ENCODE data around the gene MTFR1L. TPM values are rescaled to one million over a fixed set of nuclear protein-coding genes. Genes with fewer than 3 reads are reported as not detected.

The MTFR1L gene
- total RNA-seq, 1 experiment from 2014 or later = 32.5 TPM

DNA sequence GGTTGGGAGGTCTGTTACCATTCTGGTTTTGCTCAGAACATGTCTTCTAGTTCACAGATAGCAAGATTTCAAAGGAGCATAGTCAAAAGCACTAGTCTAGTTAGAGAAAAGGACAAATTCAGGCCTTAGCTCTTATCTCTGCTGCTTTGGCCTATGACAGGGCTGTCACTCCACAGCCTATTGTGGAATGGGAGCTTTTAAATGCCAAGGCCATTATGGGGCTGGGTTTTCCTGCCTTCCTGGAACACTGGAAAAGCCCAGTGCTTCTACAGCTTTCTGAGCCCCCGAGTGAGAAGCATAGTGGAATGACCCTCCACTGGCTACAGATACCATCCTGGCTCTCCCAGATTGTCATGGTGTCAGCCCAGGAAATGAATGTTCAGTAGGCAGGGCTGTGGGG lies 9.3 kb downstream of the MTFR1L start:
- Histone ChIP-seq H3K14ac (ENCODE audit: insufficient read depth, low read length) (no peak overlapping the region), H3K27me3 (ENCODE audit: insufficient read depth, low read length) (no peaks in the 10 kb centered on the region), H3K79me2 (ENCODE audit: insufficient read depth, low read length) (no peaks in the 10 kb centered on the region), H3K23me2 (ENCODE audit: insufficient read length, low read depth, low read length, poor library complexity, severe bottlenecking) (no peaks in the 10 kb centered on the region), H4K91ac (ENCODE audit: insufficient read length, low read depth, low read length) (no peak overlapping the region), H2BK15ac (ENCODE audit: low read depth, low read length) (no peak overlapping the region), H3K27ac (ENCODE audit: insufficient read length, low read depth, low read length) (no peak overlapping the region), H4K8ac (replicated peaks; ENCODE audit: insufficient read length, low read depth, low read length) (no peak overlapping the region), H3K79me1 (ENCODE audit: insufficient read depth, low read depth, low read length, poor library complexity, severe bottlenecking) (no peaks in the 10 kb centered on the region), H2BK120ac (ENCODE audit: low read depth, low read length, poor library complexity, severe bottlenecking) (no peak overlapping the region), H3K4me2 (ENCODE audit: insufficient read depth, insufficient read length, low read length) (no peak overlapping the region), H3K18ac (ENCODE audit: insufficient read length, low read depth, low read length) (no peak overlapping the region), H3K9ac (ENCODE audit: extremely low read depth, insufficient read length, low read length) (no peak overlapping the region), H4K20me1 (ENCODE audit: control insufficient read depth, insufficient read depth, insufficient read length) (no peaks in the 10 kb centered on the region), H3K4me1 (ENCODE audit: insufficient read depth, low read length) (no peaks in the 10 kb centered on the region), H3T11ph (ENCODE audit: low read length) (no peak overlapping the region), H3K9me3 (ENCODE audit: control insufficient read depth, low read depth, low read length) (no peaks in the 10 kb centered on the region), H2AFZ (ENCODE audit: low read length) (no peak overlapping the region), H3K56ac (ENCODE audit: insufficient read length, low read depth, low read length) (no peak overlapping the region), H2BK5ac (ENCODE audit: insufficient read length, low read length) (no peak overlapping the region), H2BK12ac (ENCODE audit: insufficient read length, low read depth, low read length) (no peak overlapping the region), H4K5ac (ENCODE audit: insufficient read length, low read depth, low read length) (no peak overlapping the region), H2BK20ac (ENCODE audit: low read depth, low read length, poor library complexity, severe bottlenecking) (no peak overlapping the region), H3K23ac (ENCODE audit: insufficient read length, low read depth, low read length) (no peak overlapping the region), H3K4ac (ENCODE audit: low read depth, low read length) (no peak overlapping the region), H2AK5ac (ENCODE audit: insufficient read length, low read length) (no peak overlapping the region)
- Mint-ChIP-seq H3K9me3 (no peaks in the 10 kb centered on the region), H3K4me1 (no peaks in the 10 kb centered on the region), H3K36me3 (ENCODE audit: insufficient read depth in 1 of 3, low read depth in 3 of 3) (peaks cover 13 to 69% (median 56%) of the 10 kb centered on the region in 3 experiments; a peak in 6 of 7 replicates), H3K4me3 (no peak overlapping the region), H3K27me3 (ENCODE audit: low read depth) (no peaks in the 10 kb centered on the region), H3K27ac (no peak overlapping the region)
- no CpG with 5 or more reads among the region's 1 CpG for WGBS (ENCODE audit: extremely low coverage, insufficient read length, low lambda C conversion rate)
- no peak for DNase-seq
- TF ChIP-seq, protein P1, sequence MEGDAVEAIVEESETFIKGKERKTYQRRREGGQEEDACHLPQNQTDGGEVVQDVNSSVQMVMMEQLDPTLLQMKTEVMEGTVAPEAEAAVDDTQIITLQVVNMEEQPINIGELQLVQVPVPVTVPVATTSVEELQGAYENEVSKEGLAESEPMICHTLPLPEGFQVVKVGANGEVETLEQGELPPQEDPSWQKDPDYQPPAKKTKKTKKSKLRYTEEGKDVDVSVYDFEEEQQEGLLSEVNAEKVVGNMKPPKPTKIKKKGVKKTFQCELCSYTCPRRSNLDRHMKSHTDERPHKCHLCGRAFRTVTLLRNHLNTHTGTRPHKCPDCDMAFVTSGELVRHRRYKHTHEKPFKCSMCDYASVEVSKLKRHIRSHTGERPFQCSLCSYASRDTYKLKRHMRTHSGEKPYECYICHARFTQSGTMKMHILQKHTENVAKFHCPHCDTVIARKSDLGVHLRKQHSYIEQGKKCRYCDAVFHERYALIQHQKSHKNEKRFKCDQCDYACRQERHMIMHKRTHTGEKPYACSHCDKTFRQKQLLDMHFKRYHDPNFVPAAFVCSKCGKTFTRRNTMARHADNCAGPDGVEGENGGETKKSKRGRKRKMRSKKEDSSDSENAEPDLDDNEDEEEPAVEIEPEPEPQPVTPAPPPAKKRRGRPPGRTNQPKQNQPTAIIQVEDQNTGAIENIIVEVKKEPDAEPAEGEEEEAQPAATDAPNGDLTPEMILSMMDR (conservative IDR thresholded peaks at IDR 0.05) = no peak
